ENCODE data around the gene CLDN17.

CLDN17 gene

GRCh38 chr21:30186242-30186641 is 19.6 kb upstream of the CLDN17 start:
- Histone ChIP-seq H3K4me3 (ENCODE audit: low read depth in 1 of 2, low read length in 2 of 2) (no peak overlapping the region), H3K4me1 (ENCODE audit: control insufficient read depth in 1 of 2, insufficient read depth in 2 of 2, low read length in 2 of 2) (no peaks in the 10 kb centered on the region), H3K9me3 (ENCODE audit: control insufficient read depth in 1 of 2, low read length in 2 of 2) (no peaks in the 10 kb centered on the region), H3K27me3 (ENCODE audit: low read depth, low read length) (no peaks in the 10 kb centered on the region), H3K36me3 (ENCODE audit: control insufficient read depth in 1 of 2, insufficient read depth in 2 of 2, low read length in 2 of 2) (no peaks in the 10 kb centered on the region), H3K27ac (ENCODE audit: low read length) (no peak overlapping the region)

GRCh38 chr21:30168086-30168485 is 1.5 kb upstream of the CLDN17 start:
- Histone ChIP-seq H3K9me3 (ENCODE audit: control insufficient read depth in 1 of 2, low read length in 2 of 2) (no peaks in the 10 kb centered on the region), H3K4me1 (ENCODE audit: control insufficient read depth in 1 of 2, insufficient read depth in 2 of 2, low read length in 2 of 2) (no peaks in the 10 kb centered on the region), H3K36me3 (ENCODE audit: control insufficient read depth in 1 of 2, insufficient read depth in 2 of 2, low read length in 2 of 2) (no peaks in the 10 kb centered on the region), H3K27ac (ENCODE audit: low read length) (no peak overlapping the region), H3K4me3 (ENCODE audit: low read depth in 1 of 2, low read length in 2 of 2) (no peak overlapping the region), H3K27me3 (ENCODE audit: low read depth, low read length) (no peaks in the 10 kb centered on the region)

DNA sequence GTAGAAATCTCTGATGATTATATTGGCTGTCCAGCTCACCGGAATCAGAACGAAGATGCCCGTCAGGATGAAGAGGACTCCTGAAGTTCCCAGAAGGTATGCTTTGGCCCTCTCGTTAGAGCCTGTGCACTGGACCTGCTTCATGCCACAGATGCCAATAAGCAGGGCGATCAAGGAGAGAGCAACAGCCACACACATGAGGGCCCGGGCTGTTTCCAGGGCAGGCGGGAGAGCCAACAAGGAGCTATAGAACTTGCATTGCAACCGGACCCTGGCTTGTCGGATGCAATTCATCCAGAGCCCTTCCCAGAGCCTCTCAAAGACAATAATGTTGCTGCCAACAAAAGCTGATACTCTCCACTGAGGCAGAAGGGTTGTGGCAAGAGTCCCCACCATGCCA is 434 bp downstream of the CLDN17 start:
- Histone ChIP-seq H3K27ac (ENCODE audit: low read length) (no peak overlapping the region), H3K27me3 (ENCODE audit: low read depth, low read length) (no peaks in the 10 kb centered on the region), H3K9me3 (ENCODE audit: control insufficient read depth in 1 of 2, low read length in 2 of 2) (no peaks in the 10 kb centered on the region), H3K4me1 (ENCODE audit: control insufficient read depth in 1 of 2, insufficient read depth in 2 of 2, low read length in 2 of 2) (no peaks in the 10 kb centered on the region), H3K36me3 (ENCODE audit: control insufficient read depth in 1 of 2, insufficient read depth in 2 of 2, low read length in 2 of 2) (no peaks in the 10 kb centered on the region), H3K4me3 (ENCODE audit: low read depth in 1 of 2, low read length in 2 of 2) (no peak overlapping the region)

- H3K4me1 ChIP-seq (ENCODE audit: control insufficient read depth in 1 of 2, insufficient read depth in 2 of 2, low read length in 2 of 2) = no peaks in the 10 kb centered on the region
- H3K4me3 ChIP-seq (ENCODE audit: low read depth in 1 of 2, low read length in 2 of 2) = no peak overlapping the region
- H3K36me3 ChIP-seq (ENCODE audit: control insufficient read depth in 1 of 2, insufficient read depth in 2 of 2, low read length in 2 of 2) = no peaks in the 10 kb centered on the region
- no peak overlapping the region for H3K27ac ChIP-seq (ENCODE audit: low read length)
- H3K9me3 ChIP-seq (ENCODE audit: control insufficient read depth in 1 of 2, low read length in 2 of 2) = no peaks in the 10 kb centered on the region
- no peaks in the 10 kb centered on the region for H3K27me3 ChIP-seq (ENCODE audit: low read depth, low read length)
These were observed 1.8 kb downstream of the CLDN17 start for GRCh38 chr21:30164796-30165195.

DNA sequence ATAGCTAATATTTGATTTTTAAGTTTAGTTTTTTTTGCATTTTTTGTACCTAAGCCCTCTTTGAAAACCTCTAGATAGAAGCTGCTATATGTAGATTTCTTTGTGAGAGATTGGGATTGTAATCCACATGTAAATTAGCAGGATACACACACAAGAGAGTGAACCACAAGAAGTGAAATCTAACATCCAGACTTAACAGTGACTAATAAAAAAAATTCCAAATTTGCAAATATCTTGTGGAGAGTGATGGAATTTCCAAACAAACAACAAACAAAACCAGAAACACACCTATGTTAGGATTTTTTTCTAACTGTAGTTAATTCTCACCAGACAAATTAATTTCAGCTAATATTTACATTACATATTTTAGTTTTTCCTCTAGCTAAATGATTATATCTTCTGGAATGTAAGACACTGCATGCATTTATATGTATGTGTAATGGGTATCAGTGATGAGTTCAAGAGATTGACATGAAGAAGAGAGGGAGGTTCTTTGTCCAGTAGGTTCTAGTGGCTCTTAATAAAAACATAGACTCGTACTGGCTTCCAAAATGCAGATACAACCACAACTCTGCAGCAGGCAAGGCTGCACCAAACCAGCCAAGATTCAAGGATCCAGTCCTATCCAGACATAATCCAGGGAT is 12.8 kb downstream of the CLDN17 start:
- H3K4me1 ChIP-seq (ENCODE audit: control insufficient read depth in 1 of 2, insufficient read depth in 2 of 2, low read length in 2 of 2) = no peaks in the 10 kb centered on the region

GRCh38 chr21:30152792-30153191 is 13.8 kb downstream of the CLDN17 start:
- Histone ChIP-seq H3K4me3 (ENCODE audit: low read depth in 1 of 2, low read length in 2 of 2) (no peak overlapping the region), H3K9me3 (ENCODE audit: control insufficient read depth in 1 of 2, low read length in 2 of 2) (no peaks in the 10 kb centered on the region), H3K4me1 (ENCODE audit: control insufficient read depth in 1 of 2, insufficient read depth in 2 of 2, low read length in 2 of 2) (no peaks in the 10 kb centered on the region), H3K36me3 (ENCODE audit: control insufficient read depth in 1 of 2, insufficient read depth in 2 of 2, low read length in 2 of 2) (no peaks in the 10 kb centered on the region), H3K27ac (ENCODE audit: low read length) (no peak overlapping the region), H3K27me3 (ENCODE audit: low read depth, low read length) (no peaks in the 10 kb centered on the region)

More for the DNA sequence above, 12.8 kb downstream of the CLDN17 start:
- Histone ChIP-seq H3K4me3 (ENCODE audit: low read depth in 1 of 2, low read length in 2 of 2) (no peak overlapping the region), H3K27ac (ENCODE audit: low read length) (no peak overlapping the region), H3K36me3 (ENCODE audit: control insufficient read depth in 1 of 2, insufficient read depth in 2 of 2, low read length in 2 of 2) (no peaks in the 10 kb centered on the region), H3K27me3 (ENCODE audit: low read depth, low read length) (no peaks in the 10 kb centered on the region), H3K9me3 (ENCODE audit: control insufficient read depth in 1 of 2, low read length in 2 of 2) (no peaks in the 10 kb centered on the region)

DNA sequence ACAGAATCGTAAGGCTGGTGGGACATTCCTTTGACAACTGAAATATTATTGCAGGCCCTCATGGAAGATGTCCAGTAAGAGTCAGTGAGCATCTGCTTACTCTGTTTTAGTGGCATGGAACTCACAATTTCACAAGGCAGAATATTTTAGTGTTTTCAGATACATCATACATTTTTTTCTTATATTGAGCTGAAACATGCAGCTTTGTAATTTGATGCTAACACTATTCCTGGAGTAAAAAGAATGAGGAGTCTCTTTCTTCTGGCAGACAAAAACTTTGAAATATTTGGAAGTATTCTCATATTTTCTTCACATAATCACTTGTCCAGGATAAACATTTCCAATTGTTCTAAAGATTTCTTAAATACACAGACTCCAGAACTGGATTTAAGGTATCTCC is 17.7 kb downstream of the CLDN17 start:
- H3K36me3 ChIP-seq (ENCODE audit: control insufficient read depth in 1 of 2, insufficient read depth in 2 of 2, low read length in 2 of 2) = no peaks in the 10 kb centered on the region
- H3K27me3 ChIP-seq (ENCODE audit: low read depth, low read length) = no peaks in the 10 kb centered on the region
- H3K4me1 ChIP-seq (ENCODE audit: control insufficient read depth in 1 of 2, insufficient read depth in 2 of 2, low read length in 2 of 2) = no peaks in the 10 kb centered on the region
- no peak overlapping the region for H3K4me3 ChIP-seq (ENCODE audit: low read depth in 1 of 2, low read length in 2 of 2)
- H3K9me3 ChIP-seq (ENCODE audit: control insufficient read depth in 1 of 2, low read length in 2 of 2) = no peaks in the 10 kb centered on the region
- H3K27ac ChIP-seq (ENCODE audit: low read length) = no peak overlapping the region

GRCh38 chr21:30146558-30147282 is 19.9 kb downstream of the CLDN17 start:
- Histone ChIP-seq H3K9me3 (ENCODE audit: control insufficient read depth in 1 of 2, low read length in 2 of 2) (no peaks in the 10 kb centered on the region), H3K36me3 (ENCODE audit: control insufficient read depth in 1 of 2, insufficient read depth in 2 of 2, low read length in 2 of 2) (no peaks in the 10 kb centered on the region), H3K27ac (ENCODE audit: low read length) (no peak overlapping the region), H3K4me3 (ENCODE audit: low read depth in 1 of 2, low read length in 2 of 2) (no peak overlapping the region), H3K27me3 (ENCODE audit: low read depth, low read length) (no peaks in the 10 kb centered on the region), H3K4me1 (ENCODE audit: control insufficient read depth in 1 of 2, insufficient read depth in 2 of 2, low read length in 2 of 2) (no peaks in the 10 kb centered on the region)

- Histone ChIP-seq H3K4me1 (ENCODE audit: control insufficient read depth in 1 of 2, insufficient read depth in 2 of 2, low read length in 2 of 2) (no peaks in the 10 kb centered on the region), H3K27ac (ENCODE audit: low read length) (no peak overlapping the region), H3K4me3 (ENCODE audit: low read depth in 1 of 2, low read length in 2 of 2) (no peak overlapping the region)
These were observed 28.1 kb downstream of the CLDN17 start for GRCh38 chr21:30138483-30138882.

GRCh38 chr21:30129246-30129645 is 37.4 kb downstream of the CLDN17 start:
- Histone ChIP-seq H3K27ac (ENCODE audit: low read length) (no peak overlapping the region), H3K9me3 (ENCODE audit: control insufficient read depth in 1 of 2, low read length in 2 of 2) (no peaks in the 10 kb centered on the region)

More at GRCh38 chr21:30138483-30138882, 28.1 kb downstream of the CLDN17 start:
- Histone ChIP-seq H3K36me3 (ENCODE audit: control insufficient read depth in 1 of 2, insufficient read depth in 2 of 2, low read length in 2 of 2) (no peaks in the 10 kb centered on the region), H3K27me3 (ENCODE audit: low read depth, low read length) (no peaks in the 10 kb centered on the region), H3K9me3 (ENCODE audit: control insufficient read depth in 1 of 2, low read length in 2 of 2) (no peaks in the 10 kb centered on the region)

GRCh38 chr21:30126576-30126975 is 40.0 kb downstream of the CLDN17 start:
- Histone ChIP-seq H3K4me1 (ENCODE audit: control insufficient read depth in 1 of 2, insufficient read depth in 2 of 2, low read length in 2 of 2) (no peaks in the 10 kb centered on the region), H3K27me3 (ENCODE audit: low read depth, low read length) (no peaks in the 10 kb centered on the region), H3K36me3 (ENCODE audit: control insufficient read depth in 1 of 2, insufficient read depth in 2 of 2, low read length in 2 of 2) (no peaks in the 10 kb centered on the region), H3K4me3 (ENCODE audit: low read depth in 1 of 2, low read length in 2 of 2) (no peak overlapping the region), H3K27ac (ENCODE audit: low read length) (no peak overlapping the region), H3K9me3 (ENCODE audit: control insufficient read depth in 1 of 2, low read length in 2 of 2) (no peaks in the 10 kb centered on the region)

More at GRCh38 chr21:30129246-30129645, 37.4 kb downstream of the CLDN17 start:
- Histone ChIP-seq H3K36me3 (ENCODE audit: control insufficient read depth in 1 of 2, insufficient read depth in 2 of 2, low read length in 2 of 2) (no peaks in the 10 kb centered on the region), H3K27me3 (ENCODE audit: low read depth, low read length) (no peaks in the 10 kb centered on the region), H3K4me1 (ENCODE audit: control insufficient read depth in 1 of 2, insufficient read depth in 2 of 2, low read length in 2 of 2) (no peaks in the 10 kb centered on the region), H3K4me3 (ENCODE audit: low read depth in 1 of 2, low read length in 2 of 2) (no peak overlapping the region)
